Endodermal cell (in vitro differentiated cells): ENCODE measurements around the gene TMEM150C. TPM values are rescaled to one million over a fixed set of nuclear protein-coding genes. Genes with fewer than 3 reads are reported as not detected.
"Not testable (repeated sequence)": the region's sequence is repeated elsewhere in the genome, so short reads cannot be mapped to it uniquely, and the experiment has no call there.

Experiments used
- DNase-seq: peaks from one replicate; pipeline ENCODE4 v3.0.0-alpha.2; 2017
- H3K27ac ChIP-seq: 2 replicates; pipeline ENCODE4 v1.5.1; 2013; ENCODE audit warnings: mild to moderate bottlenecking, low read depth, low read length, moderate library complexity
- H3K27me3 ChIP-seq: 2 replicates; pipeline ENCODE4 v1.6.1; 2013; ENCODE audit warnings: mild to moderate bottlenecking, low read length, moderate library complexity; ENCODE audit not compliant: insufficient read depth, control insufficient read depth, poor library complexity, severe bottlenecking
- H3K36me3 ChIP-seq: 2 replicates; pipeline ENCODE4 v1.7.0; 2013; ENCODE audit warnings: mild to moderate bottlenecking, low read length, moderate library complexity; ENCODE audit not compliant: control insufficient read depth, insufficient read depth
- H3K4me1 ChIP-seq: one replicate; pipeline ENCODE4 v1.7.0; 2013; ENCODE audit warnings: low read length; ENCODE audit not compliant: control insufficient read depth, insufficient read depth
- H3K4me3 ChIP-seq: 2 replicates; pipeline ENCODE4 v1.5.1; 2013; ENCODE audit warnings: mild to moderate bottlenecking, low read length, moderate library complexity
- H3K9ac ChIP-seq: 2 replicates; pipeline ENCODE4 v1.6.1; 2013; ENCODE audit warnings: mild to moderate bottlenecking, low read length, moderate library complexity; ENCODE audit not compliant: poor library complexity, severe bottlenecking; ENCODE audit errors: extremely low read depth
- H3K9me3 ChIP-seq: 2 replicates; pipeline ENCODE4 v1.6.1; 2013; ENCODE audit warnings: mild to moderate bottlenecking, low read length, moderate library complexity; ENCODE audit not compliant: control insufficient read depth
- H3K27ac Mint-ChIP-seq: 2 replicates; pipeline ENCODE4 v1.8.0; 2020; ENCODE audit warnings: mixed read lengths
- H3K27me3 Mint-ChIP-seq: 2 replicates; pipeline ENCODE4 v1.8.0; 2021; ENCODE audit warnings: mild to moderate bottlenecking, mixed read lengths; ENCODE audit not compliant: insufficient read depth
- H3K36me3 Mint-ChIP-seq: 2 replicates; pipeline ENCODE4 v1.8.0; 2020; ENCODE audit warnings: low read depth, mixed read lengths
- H3K4me1 Mint-ChIP-seq: 2 replicates; pipeline ENCODE4 v1.8.0; 2020; ENCODE audit warnings: mixed read lengths
- H3K4me3 Mint-ChIP-seq: 2 replicates; pipeline ENCODE4 v1.8.0; 2020; ENCODE audit warnings: mild to moderate bottlenecking, moderate library complexity, mixed read lengths
- H3K9me3 Mint-ChIP-seq: 2 replicates; pipeline ENCODE4 v1.8.0; 2020; ENCODE audit warnings: mild to moderate bottlenecking, mixed read lengths
- WGBS, 2 experiments: methylation state at CpG; one replicate each; pipeline versions ENCODE4 v1.1.5 to v1.1.7; 2013; ENCODE audit warnings: missing lambda C conversion rate in 2 of 2, mixed read lengths in 1 of 2; ENCODE audit not compliant: insufficient coverage in 1 of 2, insufficient read length in 1 of 2; 5-methylcytosine and 5-hydroxymethylcytosine counted together
- total RNA-seq, 2 donors: library from RNA; stranded (reverse); fragmentation: NEBNext Ultra II Directional in 1 of 2; extraction: Animal tissue kit (Norgen Biotek cat#: 25700) in 1 of 2; gene quantifications; 2 replicates in 1 of 2; 3 replicates in 1 of 2; pipeline ENCODE4 v1.2.1, GENCODE V29; 2021
- TF ChIP-seq, protein P1 (sequence below): fragments of 200-600 bp; sonication (generic); conservative IDR thresholded peaks from 2 replicates; pipeline ENCODE4 v1.5.0; 2021; ENCODE audit warnings: antibody characterized with exemption, mild to moderate bottlenecking

TMEM150C gene
- total RNA-seq, 2 donors from 2014 or later, result 29.3 to 32.8 TPM

DNA sequence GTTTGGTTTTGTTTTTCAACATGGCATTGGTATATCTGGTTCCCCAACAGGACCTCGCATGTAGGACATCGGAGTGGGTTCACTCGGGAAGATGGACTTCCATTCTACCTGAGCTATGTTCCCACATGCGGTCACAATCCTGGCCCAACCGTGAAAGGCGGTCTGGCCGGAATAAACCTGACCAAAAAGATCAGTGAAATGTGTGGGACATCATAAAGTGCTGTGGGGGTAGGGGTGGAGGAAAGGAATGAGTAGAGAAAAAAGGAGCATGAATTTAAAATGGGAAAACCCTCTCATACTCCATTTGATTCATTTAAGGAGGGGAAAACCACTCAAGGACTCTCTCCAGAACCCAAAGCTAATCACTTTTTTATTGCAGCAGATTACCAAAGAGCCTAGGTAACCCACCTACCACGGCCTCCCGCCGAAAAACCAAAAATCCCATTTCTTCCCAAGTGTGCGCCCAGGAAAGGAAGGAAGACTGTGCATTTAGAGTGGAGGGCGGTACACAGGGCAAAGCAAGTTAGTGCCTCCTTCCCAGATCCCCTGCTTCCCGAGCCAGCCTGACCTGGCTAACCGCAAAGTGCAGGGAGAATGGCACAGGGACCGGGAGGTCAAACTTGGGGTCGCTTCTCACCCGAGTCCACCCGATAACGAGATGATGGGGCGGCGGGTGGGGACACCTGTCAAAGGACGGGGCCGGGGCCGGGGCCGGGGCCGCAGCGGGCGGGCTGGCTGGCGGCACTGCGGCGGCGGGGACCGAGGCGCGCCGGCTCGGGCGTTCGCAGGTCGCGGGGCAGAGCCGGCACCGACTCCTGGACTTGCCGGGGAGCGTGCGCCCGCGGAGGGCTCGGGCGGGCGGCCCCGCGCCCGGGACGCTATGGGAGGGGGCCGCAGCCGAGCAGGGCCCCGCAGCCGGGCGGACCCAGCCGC is 669 bp downstream of the TMEM150C start:
- peak; percentile 72 for DNase-seq
- Mint-ChIP-seq H3K4me3 (peak overlapping the region; percentile 78), H3K36me3 (no peaks in the 10 kb centered on the region), H3K27ac (peak overlapping the region; percentile 46), H3K4me1 (peaks cover 30% of the 10 kb centered on the region), H3K9me3 (no peaks in the 10 kb centered on the region), H3K27me3 (peaks cover 10% of the 10 kb centered on the region)
- Histone ChIP-seq H3K27ac (no peak overlapping the region), H3K36me3 (no peaks in the 10 kb centered on the region), H3K27me3 (no peaks in the 10 kb centered on the region), H3K4me1 (peaks cover 4% of the 10 kb centered on the region), H3K9ac (peak overlapping the region; percentile 59), H3K9me3 (no peaks in the 10 kb centered on the region), H3K4me3 (peak overlapping the region; percentile 82)
- TF ChIP-seq, protein P1, sequence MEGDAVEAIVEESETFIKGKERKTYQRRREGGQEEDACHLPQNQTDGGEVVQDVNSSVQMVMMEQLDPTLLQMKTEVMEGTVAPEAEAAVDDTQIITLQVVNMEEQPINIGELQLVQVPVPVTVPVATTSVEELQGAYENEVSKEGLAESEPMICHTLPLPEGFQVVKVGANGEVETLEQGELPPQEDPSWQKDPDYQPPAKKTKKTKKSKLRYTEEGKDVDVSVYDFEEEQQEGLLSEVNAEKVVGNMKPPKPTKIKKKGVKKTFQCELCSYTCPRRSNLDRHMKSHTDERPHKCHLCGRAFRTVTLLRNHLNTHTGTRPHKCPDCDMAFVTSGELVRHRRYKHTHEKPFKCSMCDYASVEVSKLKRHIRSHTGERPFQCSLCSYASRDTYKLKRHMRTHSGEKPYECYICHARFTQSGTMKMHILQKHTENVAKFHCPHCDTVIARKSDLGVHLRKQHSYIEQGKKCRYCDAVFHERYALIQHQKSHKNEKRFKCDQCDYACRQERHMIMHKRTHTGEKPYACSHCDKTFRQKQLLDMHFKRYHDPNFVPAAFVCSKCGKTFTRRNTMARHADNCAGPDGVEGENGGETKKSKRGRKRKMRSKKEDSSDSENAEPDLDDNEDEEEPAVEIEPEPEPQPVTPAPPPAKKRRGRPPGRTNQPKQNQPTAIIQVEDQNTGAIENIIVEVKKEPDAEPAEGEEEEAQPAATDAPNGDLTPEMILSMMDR, result no peak
- 12 to 58% methylated on average over 9 to 61 of the region's 61 CpGs for WGBS, 2 experiments

DNA sequence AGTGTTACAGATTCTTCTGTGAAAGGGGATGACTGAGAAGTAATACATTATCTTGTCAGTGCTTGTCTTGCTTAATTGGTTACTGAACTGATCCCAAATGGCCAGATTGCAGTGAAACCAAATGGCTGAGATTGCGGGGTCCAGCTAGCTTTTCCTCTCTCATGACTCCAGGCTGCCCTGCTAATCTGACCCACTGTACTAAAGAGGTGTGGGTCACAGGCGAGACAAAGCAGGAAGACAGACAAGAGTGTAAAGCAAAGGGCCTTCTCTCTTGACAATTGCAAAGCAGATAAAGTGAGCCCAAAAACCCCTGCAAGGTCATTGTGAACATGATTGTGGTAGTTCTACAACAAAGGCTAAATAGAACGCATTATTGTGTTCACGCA is 2.1 kb downstream of the TMEM150C start:
- Mint-ChIP-seq H3K27me3 (peaks cover 10% of the 10 kb centered on the region), H3K4me3 (peak overlapping the region; percentile 78), H3K9me3 (no peaks in the 10 kb centered on the region), H3K36me3 (no peaks in the 10 kb centered on the region), H3K27ac (no peak overlapping the region), H3K4me1 (peaks cover 30% of the 10 kb centered on the region)
- Histone ChIP-seq H3K4me3 (peak overlapping the region; percentile 82), H3K27me3 (no peaks in the 10 kb centered on the region), H3K9ac (peak overlapping the region; percentile 59), H3K9me3 (no peaks in the 10 kb centered on the region), H3K36me3 (no peaks in the 10 kb centered on the region), H3K27ac (no peak overlapping the region), H3K4me1 (peaks cover 4% of the 10 kb centered on the region)
- 71 to 90% methylated on average over 1 to 3 of the region's 4 CpGs for WGBS, 2 experiments
- DNase-seq, result no peak
- TF ChIP-seq, protein P1, result no peak

DNA sequence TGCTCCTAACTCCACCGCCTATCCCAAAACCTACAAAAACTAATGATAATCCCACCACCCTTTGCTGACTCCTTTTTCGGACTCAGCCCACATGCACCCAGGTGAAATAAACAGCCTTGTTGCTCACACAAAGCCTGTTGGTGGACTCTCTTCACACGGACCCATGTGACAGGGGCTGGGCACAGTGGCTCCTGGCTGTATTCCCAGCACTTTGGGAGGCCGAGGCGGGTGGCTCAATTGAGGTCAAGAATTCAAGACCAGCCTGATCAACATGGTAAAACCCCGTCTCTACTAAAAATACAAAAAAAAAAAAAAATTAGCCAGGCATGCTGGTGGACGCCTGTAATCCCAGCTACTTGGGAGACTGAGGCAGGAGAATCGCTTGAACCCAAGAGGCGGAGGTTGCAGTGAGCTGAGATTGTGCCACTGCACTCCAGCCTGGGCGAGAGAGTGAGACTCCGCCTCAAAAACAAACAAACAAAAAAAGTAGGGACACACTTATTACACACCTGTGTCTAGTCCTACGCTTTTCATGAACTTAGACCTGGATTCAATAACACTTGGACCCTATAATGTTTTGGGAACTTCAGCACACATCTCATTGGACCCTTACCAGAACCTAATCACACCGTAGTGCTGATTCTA is 2.6 kb downstream of the TMEM150C start:
- WGBS, 2 experiments, result 76 to 94% methylated on average over 2 to 13 of the region's 13 CpGs
- not testable (repeated sequence) for H3K9me3 ChIP-seq, H3K4me1 ChIP-seq, H3K27me3 ChIP-seq, H3K27ac Mint-ChIP-seq, H3K9me3 Mint-ChIP-seq, DNase-seq, H3K36me3 ChIP-seq, H3K27ac ChIP-seq, H3K36me3 Mint-ChIP-seq, H3K27me3 Mint-ChIP-seq
- Histone ChIP-seq H3K9ac (peak overlapping the region; percentile 59), H3K4me3 (peak overlapping the region; percentile 82)
- Mint-ChIP-seq H3K4me3 (peak overlapping the region; percentile 78), H3K4me1 (peaks cover 30% of the 10 kb centered on the region)
